Measurements from ENCODE around the gene LILRA2.

DNA sequence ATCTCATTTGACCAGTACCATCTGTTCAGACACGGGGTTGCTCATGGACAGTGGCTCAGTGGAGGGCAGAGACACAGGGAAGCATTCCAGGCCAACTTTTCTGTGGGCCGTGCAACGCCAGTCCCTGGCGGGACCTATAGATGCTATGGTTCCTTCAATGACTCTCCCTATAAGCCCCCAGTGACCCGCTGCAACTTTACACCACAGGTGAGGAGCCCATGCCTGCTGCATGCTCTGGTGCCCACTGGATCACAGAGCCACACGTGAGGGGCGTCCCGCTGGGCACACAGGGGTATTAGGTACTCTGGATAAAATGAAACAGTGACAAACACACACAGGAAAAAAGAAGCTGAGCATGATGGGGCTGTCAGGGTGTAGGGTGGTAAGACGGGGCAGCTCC is 36.6 kb upstream of the LILRA2 start:
- TF ChIP-seq, protein P1, sequence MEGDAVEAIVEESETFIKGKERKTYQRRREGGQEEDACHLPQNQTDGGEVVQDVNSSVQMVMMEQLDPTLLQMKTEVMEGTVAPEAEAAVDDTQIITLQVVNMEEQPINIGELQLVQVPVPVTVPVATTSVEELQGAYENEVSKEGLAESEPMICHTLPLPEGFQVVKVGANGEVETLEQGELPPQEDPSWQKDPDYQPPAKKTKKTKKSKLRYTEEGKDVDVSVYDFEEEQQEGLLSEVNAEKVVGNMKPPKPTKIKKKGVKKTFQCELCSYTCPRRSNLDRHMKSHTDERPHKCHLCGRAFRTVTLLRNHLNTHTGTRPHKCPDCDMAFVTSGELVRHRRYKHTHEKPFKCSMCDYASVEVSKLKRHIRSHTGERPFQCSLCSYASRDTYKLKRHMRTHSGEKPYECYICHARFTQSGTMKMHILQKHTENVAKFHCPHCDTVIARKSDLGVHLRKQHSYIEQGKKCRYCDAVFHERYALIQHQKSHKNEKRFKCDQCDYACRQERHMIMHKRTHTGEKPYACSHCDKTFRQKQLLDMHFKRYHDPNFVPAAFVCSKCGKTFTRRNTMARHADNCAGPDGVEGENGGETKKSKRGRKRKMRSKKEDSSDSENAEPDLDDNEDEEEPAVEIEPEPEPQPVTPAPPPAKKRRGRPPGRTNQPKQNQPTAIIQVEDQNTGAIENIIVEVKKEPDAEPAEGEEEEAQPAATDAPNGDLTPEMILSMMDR (IDR thresholded peaks at IDR 0.05; ENCODE audit: borderline replicate concordance, extremely low read depth, low read length, poor library complexity, severe bottlenecking): no peak
- TF ChIP-seq EZH2 (IDR thresholded peaks at IDR 0.05; ENCODE audit: borderline replicate concordance, low read depth, low read length, severe bottlenecking): no peak

Measured in DND-41 (cell line).